HEK293 (cell line): ENCODE data around the gene HOXB4.

Experiments
- CTCF ChIP-seq: fragments of 450-650 bp; formaldehyde crosslinking; IDR thresholded peaks from 2 replicates; pipeline ENCODE4 v1.5.1; 2016; ENCODE audit warnings: missing biosample characterization, missing genetic modification characterization
- ZBTB1 ChIP-seq: fragments of 450-650 bp; formaldehyde crosslinking; IDR thresholded peaks from 2 replicates; pipeline ENCODE4 v1.5.1; 2016; ENCODE audit warnings: missing biosample characterization, missing genetic modification characterization
- ZBTB8A ChIP-seq: fragments of 450-650 bp; formaldehyde crosslinking; IDR thresholded peaks from 2 replicates; pipeline ENCODE4 v1.5.1; 2016; ENCODE audit warnings: missing biosample characterization, missing genetic modification characterization
- ZNF121 ChIP-seq: fragments of 450-650 bp; formaldehyde crosslinking; IDR thresholded peaks from 2 replicates; pipeline ENCODE4 v1.5.1; 2016; ENCODE audit warnings: missing biosample characterization, missing genetic modification characterization
- ZNF174 ChIP-seq: fragments of 450-650 bp; formaldehyde crosslinking; IDR thresholded peaks from 2 replicates; pipeline ENCODE4 v1.5.0; 2017; ENCODE audit warnings: missing biosample characterization, mild to moderate bottlenecking, missing genetic modification characterization
- ZNF692 ChIP-seq: fragments of 450-650 bp; formaldehyde crosslinking; IDR thresholded peaks from 2 replicates; pipeline ENCODE4 v1.5.1; 2016; ENCODE audit warnings: missing biosample characterization, missing genetic modification characterization
- ZNF701 ChIP-seq: fragments of 450-650 bp; formaldehyde crosslinking; IDR thresholded peaks from 2 replicates; pipeline ENCODE4 v1.5.1; 2016; ENCODE audit warnings: missing biosample characterization, missing genetic modification characterization

- TF ChIP-seq CTCF (no peak), ZBTB8A (tag by site-specific recombination) (no peak), ZNF121 (no peak), ZNF692 (tag by site-specific recombination) (no peak), ZNF174 (no peak), ZBTB1 (tag by site-specific recombination) (no peak), ZNF701 (tag by site-specific recombination) (no peak)
Observed at GRCh38 chr17:48570325-48571023, 7.7 kb downstream of the HOXB4 start.
